Effector memory CD8-positive, alpha-beta T cell (primary cell): ENCODE data around the gene PURA.

Experiments
- ATAC-seq: fragments of 150-1000 bp; cut with Tn5 transposase; replicated peaks from 2 replicates; pipeline ENCODE4 v1.10.0; 2021; ENCODE audit warnings: mild to moderate bottlenecking, moderate library complexity
- DNase-seq, 3 experiments: peaks; one replicate each; pipeline ENCODE4 v3.0.0; 2021
- H3K27ac Mint-ChIP-seq, 2 donors: one replicate each; pipeline ENCODE4 v1.8.0; 2022; ENCODE audit warnings: mild to moderate bottlenecking in 2 of 2, mixed read lengths in 2 of 2, moderate library complexity in 2 of 2
- H3K27me3 Mint-ChIP-seq, 2 donors: one replicate each; pipeline ENCODE4 v1.8.0; 2022; ENCODE audit warnings: mixed read lengths in 2 of 2
- H3K36me3 Mint-ChIP-seq: one replicate; pipeline ENCODE4 v1.8.0; 2022; ENCODE audit warnings: mild to moderate bottlenecking, moderate library complexity, mixed read lengths; ENCODE audit not compliant: insufficient read depth
- H3K4me1 Mint-ChIP-seq, 2 donors: one replicate each; pipeline ENCODE4 v1.8.0; 2022; ENCODE audit warnings: low read depth in 2 of 2, mixed read lengths in 2 of 2
- H3K4me3 Mint-ChIP-seq, 2 donors: one replicate each; pipeline ENCODE4 v1.8.0; 2022; ENCODE audit warnings: mild to moderate bottlenecking in 2 of 2, mixed read lengths in 2 of 2, moderate library complexity in 2 of 2
- H3K9me3 Mint-ChIP-seq, 2 donors: one replicate each; pipeline ENCODE4 v1.8.0; 2022; ENCODE audit warnings: mixed read lengths in 2 of 2

The PURA gene

DNA sequence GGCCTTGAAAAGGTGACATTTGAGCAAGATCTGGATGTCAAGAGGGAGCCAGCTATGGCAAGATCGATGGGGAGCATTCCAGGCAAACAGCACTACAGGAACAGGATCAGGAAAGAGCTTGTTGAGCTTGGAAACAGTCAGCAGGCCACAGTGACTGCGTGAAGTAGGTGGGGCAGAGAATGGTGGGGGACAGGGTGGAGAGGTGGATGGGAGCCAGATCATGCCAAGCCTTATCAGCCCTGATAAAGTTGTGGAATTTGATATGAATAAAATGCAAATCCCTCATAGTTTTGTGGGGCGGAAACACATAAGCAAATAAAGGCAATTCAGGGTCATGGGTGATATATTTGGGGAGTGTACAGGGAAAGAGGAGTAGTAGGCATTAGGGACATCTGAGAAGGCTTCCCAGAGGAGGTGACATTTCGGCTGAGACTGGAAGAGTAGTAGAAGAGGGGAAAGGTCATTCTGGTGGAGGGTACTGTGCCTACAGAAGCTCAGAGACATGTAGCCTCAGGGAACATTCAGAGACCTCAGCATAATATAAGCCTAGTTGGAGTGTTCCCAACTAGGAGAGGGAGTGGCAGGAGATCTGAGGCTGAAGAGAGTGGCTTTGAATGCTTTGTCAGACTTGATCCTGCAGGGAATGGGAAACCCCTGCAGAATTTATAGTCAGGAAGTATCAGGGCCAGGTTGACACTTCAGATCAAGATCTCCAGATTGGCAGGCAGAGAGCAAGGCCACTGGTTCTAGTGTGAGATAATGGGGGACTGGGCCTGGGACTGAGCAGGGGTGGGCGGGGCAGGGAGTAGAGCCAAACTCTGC lies 51.4 kb downstream of the PURA start:
- ATAC-seq (no peak), DNase-seq (no peak)
- H3K9me3 Mint-ChIP-seq, result no peaks in the 10 kb centered on the region
- no peak overlapping the region for H3K4me3 Mint-ChIP-seq
- H3K27me3 Mint-ChIP-seq, result no peaks in the 10 kb centered on the region
- no peaks in the 10 kb centered on the region for H3K36me3 Mint-ChIP-seq
- no peaks in the 10 kb centered on the region for H3K4me1 Mint-ChIP-seq
- peak overlapping the region in 1 of 2 donors; percentile 20 for H3K27ac Mint-ChIP-seq

- Mint-ChIP-seq H3K27me3 (no peaks in the 10 kb centered on the region), H3K9me3 (no peaks in the 10 kb centered on the region), H3K4me1 (no peaks in the 10 kb centered on the region), H3K27ac (no peak overlapping the region), H3K36me3 (no peaks in the 10 kb centered on the region), H3K4me3 (no peak overlapping the region)
- no peak for DNase-seq
- no peak for ATAC-seq
These were observed 52.0 kb downstream of the PURA start for GRCh38 chr5:140165923-140166270.

DNA sequence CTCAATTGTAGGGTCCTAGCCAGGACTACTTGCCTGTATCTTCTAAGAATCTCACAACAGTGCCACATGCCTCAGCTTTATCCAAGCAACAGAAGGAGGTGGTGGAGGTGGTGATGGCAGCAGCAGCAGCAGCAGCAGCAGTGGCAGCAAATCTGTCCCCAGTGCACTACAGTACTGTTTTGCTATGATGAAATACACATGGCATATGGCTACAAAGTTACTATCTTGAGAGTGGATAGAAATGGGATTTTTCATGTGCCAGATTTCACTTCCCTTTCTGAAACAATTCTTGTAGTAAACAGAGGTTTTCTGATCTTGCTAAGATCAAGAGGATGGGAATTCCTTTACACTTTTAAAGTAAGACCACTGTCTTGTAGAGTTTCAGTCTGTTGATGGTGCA lies 53.0 kb downstream of the PURA start:
- H3K36me3 Mint-ChIP-seq, result peaks cover 3% of the 10 kb centered on the region
- no peak for DNase-seq
- H3K27me3 Mint-ChIP-seq, result no peaks in the 10 kb centered on the region
- no peak overlapping the region for H3K4me3 Mint-ChIP-seq
- no peaks in the 10 kb centered on the region for H3K9me3 Mint-ChIP-seq
- H3K27ac Mint-ChIP-seq, result no peak overlapping the region
- ATAC-seq, result no peak
- no peaks in the 10 kb centered on the region for H3K4me1 Mint-ChIP-seq

DNA sequence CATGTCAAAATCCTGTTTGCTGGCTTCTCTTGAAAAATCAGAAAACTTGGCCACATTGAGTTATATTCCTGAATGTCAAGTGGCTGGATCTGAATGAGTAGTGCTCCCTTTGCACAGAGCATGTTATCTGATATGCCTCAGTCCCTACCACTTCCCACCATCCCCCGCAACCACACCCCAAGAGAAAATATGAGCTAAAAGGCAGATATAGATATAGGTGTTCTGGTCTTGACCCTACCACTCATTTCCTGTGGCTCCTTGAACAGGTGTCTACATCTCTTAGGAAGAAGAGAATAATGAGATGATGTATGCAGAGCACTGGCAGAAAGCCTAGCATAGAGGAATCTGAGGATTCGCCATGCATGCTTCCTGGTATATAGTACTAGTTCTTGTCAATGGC lies 54.5 kb downstream of the PURA start:
- no peak overlapping the region for H3K27ac Mint-ChIP-seq
- no peaks in the 10 kb centered on the region for H3K9me3 Mint-ChIP-seq
- ATAC-seq (no peak), DNase-seq (no peak)
- no peaks in the 10 kb centered on the region for H3K4me1 Mint-ChIP-seq
- peaks cover 3% of the 10 kb centered on the region for H3K36me3 Mint-ChIP-seq
- H3K27me3 Mint-ChIP-seq, result no peaks in the 10 kb centered on the region
- no peak overlapping the region for H3K4me3 Mint-ChIP-seq

DNA sequence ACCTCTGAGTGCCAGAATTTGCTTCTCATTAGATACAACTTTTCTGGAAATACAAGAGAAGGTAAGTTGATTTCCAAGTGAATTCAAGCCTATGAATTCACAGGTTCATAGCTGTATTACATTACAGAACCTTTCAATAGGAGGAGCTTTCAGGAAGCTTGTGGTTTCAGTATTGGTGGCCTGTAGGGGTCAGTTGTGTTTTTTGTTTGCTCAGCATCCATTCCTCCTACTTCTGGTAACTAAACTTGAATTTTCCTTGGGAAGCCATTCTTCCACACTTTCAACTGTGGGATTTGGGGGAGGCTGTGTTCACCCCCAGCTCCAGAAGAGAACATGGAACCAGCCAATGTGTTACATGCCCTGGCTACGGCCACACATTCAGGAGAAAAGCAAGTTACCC lies 55.5 kb downstream of the PURA start:
- H3K27me3 Mint-ChIP-seq, result no peaks in the 10 kb centered on the region
- no peak for ATAC-seq
- no peak for DNase-seq
- H3K4me1 Mint-ChIP-seq, result peaks cover 0 to 1% of the 10 kb centered on the region in 2 donors
- H3K9me3 Mint-ChIP-seq, result no peaks in the 10 kb centered on the region
- no peak overlapping the region for H3K27ac Mint-ChIP-seq
- no peak overlapping the region for H3K4me3 Mint-ChIP-seq
- H3K36me3 Mint-ChIP-seq, result peaks cover 3% of the 10 kb centered on the region

- ATAC-seq (no peak), DNase-seq (no peak)
- Mint-ChIP-seq H3K36me3 (peaks cover 22% of the 10 kb centered on the region), H3K9me3 (no peaks in the 10 kb centered on the region), H3K4me3 (no peak overlapping the region), H3K27me3 (no peaks in the 10 kb centered on the region), H3K27ac (no peak overlapping the region), H3K4me1 (peaks cover 12 to 13% of the 10 kb centered on the region in 2 donors)
These were observed 58.6 kb downstream of the PURA start for GRCh38 chr5:140172483-140172882.

- Mint-ChIP-seq H3K9me3 (no peaks in the 10 kb centered on the region), H3K36me3 (peaks cover 22% of the 10 kb centered on the region), H3K4me1 (peaks cover 12 to 13% of the 10 kb centered on the region in 2 donors), H3K27ac (peak overlapping the region; percentile 98), H3K27me3 (no peaks in the 10 kb centered on the region), H3K4me3 (peak overlapping the region; percentile 93 to 95)
- DNase-seq (no peak), ATAC-seq (no peak)
These were observed 60.1 kb downstream of the PURA start for GRCh38 chr5:140174014-140174413.

GRCh38 chr5:140174465-140175366 lies 60.8 kb downstream of the PURA start, which contains the start of gene CYSTM1:
Gene CYSTM1, plus strand, starts transcription at chr5:140175188. Its CDS starts 19,278 bp downstream, at chr5:140194466.
- ATAC-seq (peak; percentile 90), DNase-seq (peak; percentile 95 to 96 (median 96))
- H3K27me3 Mint-ChIP-seq, result no peaks in the 10 kb centered on the region
- peaks cover 25% of the 10 kb centered on the region for H3K36me3 Mint-ChIP-seq
- H3K27ac Mint-ChIP-seq, result peak within 1 kb of the TSS; percentile 98
- H3K4me1 Mint-ChIP-seq, result peaks cover 12 to 13% of the 10 kb centered on the region in 2 donors
- peak within 1 kb of the TSS; percentile 93 to 95 for H3K4me3 Mint-ChIP-seq
- no peaks in the 10 kb centered on the region for H3K9me3 Mint-ChIP-seq
